Measurements from ENCODE around the gene LAD1.

DNA sequence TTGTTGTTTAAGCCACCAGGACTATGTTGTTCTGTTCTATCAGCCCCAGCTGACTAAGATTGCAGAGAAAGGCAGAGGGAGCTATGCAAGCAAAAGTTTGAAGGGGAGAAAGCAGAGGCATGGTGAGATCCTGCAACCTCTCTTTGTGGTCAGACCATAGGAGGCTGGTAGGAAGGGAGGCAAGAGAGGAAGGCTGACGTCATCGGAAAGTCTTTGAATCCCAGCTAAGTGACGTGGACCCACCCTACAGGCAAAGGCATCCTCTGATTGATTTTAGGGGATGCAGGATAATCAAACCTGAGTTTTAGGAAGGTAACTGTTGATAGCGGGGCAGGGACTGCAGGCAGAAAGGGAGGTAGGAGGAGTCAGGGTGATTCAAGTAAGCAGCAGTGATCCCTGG, 45.7 kb upstream of the LAD1 start:
- TF ChIP-seq POLR2A (IDR thresholded peaks at IDR 0.05; ENCODE audit: low read length) (no peak), GATA1 (IDR thresholded peaks at IDR 0.05; ENCODE audit: low read depth, low read length) (no peak)
